Ovary (tissue), 9 donors: ENCODE measurements around the gene PPME1. TPM values are rescaled to one million over a fixed set of nuclear protein-coding genes. Genes with fewer than 3 reads are reported as not detected.

Source experiments
- DNase-seq, 5 donors: peaks; one replicate each; pipeline ENCODE4 v3.0.0-alpha.2; 2019 to 2020
- H3K27ac ChIP-seq, 2 donors: fragments of 200-600 bp; one replicate each; pipeline versions ENCODE4 v1.5.1 to v1.8.0; 2019 to 2022
- H3K27me3 ChIP-seq: fragments of 200-600 bp; one replicate; pipeline ENCODE4 v1.8.0; 2022
- H3K36me3 ChIP-seq: fragments of 200-600 bp; sonication (generic); one replicate; pipeline ENCODE4 v1.5.1; 2019
- H3K4me1 ChIP-seq: one replicate; pipeline ENCODE4 v1.8.1; 2013; ENCODE audit warnings: mild to moderate bottlenecking, moderate library complexity; ENCODE audit not compliant: insufficient read depth
- H3K4me3 ChIP-seq: fragments of 200-600 bp; sonication (generic); one replicate; pipeline ENCODE4 v1.5.1; 2017
- H3K9me3 ChIP-seq, 2 donors: fragments of 200-600 bp in 1 of 2; sonication (generic) in 1 of 2; one replicate each; pipeline versions ENCODE4 v1.5.1 to v1.8.1; 2013 to 2019; ENCODE audit warnings: mild to moderate bottlenecking in 1 of 2, moderate library complexity in 1 of 2
- CTCF ChIP-seq, 3 donors: fragments of 450-650 bp in 2 of 3; fragments of 200-600 bp in 1 of 3; IDR thresholded peaks; one replicate each; pipeline versions ENCODE4 v1.5.1 to v1.8.0; 2016 to 2022; ENCODE audit warnings: antibody characterized with exemption in 3 of 3, mild to moderate bottlenecking in 1 of 3
- EP300 ChIP-seq: sonication (generic); formaldehyde crosslinking; IDR thresholded peaks from one replicate; pipeline ENCODE4 v1.6.1; 2017; ENCODE audit warnings: antibody characterized with exemption
- POLR2A ChIP-seq: fragments of 450-650 bp; IDR thresholded peaks from one replicate; pipeline ENCODE4 v1.6.1; 2017; ENCODE audit warnings: antibody characterized with exemption, mild to moderate bottlenecking, moderate library complexity
- WGBS, 3 donors: extraction: QIAGEN DNeasy Blood & Tissue Kit in 1 of 3; methylation state at CpG; one replicate each; pipeline versions ENCODE4 v1.1.5 to v1.1.7; 2013 to 2017; 5-methylcytosine and 5-hydroxymethylcytosine counted together
- intact Hi-C, 4 donors: fragments of 100-400 bp; cut with DNase I; formaldehyde crosslinking; loops; one replicate each; pipeline versions ENCODE4 v1.11.0 to v1.15.1; 2022 to 2023
- polyA plus RNA-seq, 2 donors: library from polyadenylated mRNA; stranded (reverse); fragments of 200-250 nt in 1 of 2; fragments of 350-450 nt in 1 of 2; fragmentation: Illumina TruSeq in 1 of 2; extraction: RNeasy Lipid Tissue Mini Kit (QIAGEN cat#74804) in 1 of 2; gene quantifications; one replicate each; pipeline ENCODE4 v1.2.3, GENCODE V29; 2013 to 2014
- total RNA-seq, 7 donors: library from RNA; depleted of rRNA in 2 of 7; stranded (reverse); fragments of >200 nt in 2 of 7; fragmentation: NEBNext Ultra II Directional in 3 of 7; extraction: Animal tissue kit (Norgen Biotek cat#: 25700) in 3 of 7; gene quantifications; one replicate each; pipeline versions ENCODE4 v1.1.0 to v1.2.4, GENCODE V29; 2016 to 2023
- donor health status: DM: no; HTN: no; CAD: no; lungs with moderate emphysema.
- donor health status: DM: no; HTN: no; CAD: no.
- donor health status: Bipolar disorder and iron deficiency.
- donor health status: DM: yes; HTN: yes; CAD: no.
- donor health status: DM: no; HTN: no; CAD: no.
- donor health status: DM: yes; HTN: yes; CAD: no.

The PPME1 gene
- total and polyA plus RNA-seq, 9 donors = 19.6 to 42.2 (median 35.8) TPM

GRCh38 chr11:74212533-74212932 is 41.4 kb downstream of the PPME1 start:
- no peaks in the 10 kb centered on the region for H3K4me1 ChIP-seq
- DNase-seq = no peak
- no peaks in the 10 kb centered on the region for H3K36me3 ChIP-seq
- intact Hi-C loops = no loop called here
- H3K27ac ChIP-seq = no peak overlapping the region
- no peak for TF ChIP-seq CTCF (IDR thresholded peaks at IDR 0.05)
- no peak for TF ChIP-seq POLR2A
- TF ChIP-seq EP300 = no peak
- H3K9me3 ChIP-seq = no peaks in the 10 kb centered on the region
- H3K4me3 ChIP-seq = no peak overlapping the region
- no peaks in the 10 kb centered on the region for H3K27me3 ChIP-seq
- 91 to 97% (median 95%) methylated on average over 2 of the region's 2 CpGs for WGBS, 3 donors

- H3K9me3 ChIP-seq = no peaks in the 10 kb centered on the region
- H3K36me3 ChIP-seq = no peaks in the 10 kb centered on the region
- WGBS, 3 donors = 91 to 93% (median 93%) methylated on average over 1 of the region's 1 CpG
- TF ChIP-seq EP300 (no peak), CTCF (IDR thresholded peaks at IDR 0.05) (no peak), POLR2A (no peak)
- no peak overlapping the region for H3K4me3 ChIP-seq
- intact Hi-C loops = no loop called here
- DNase-seq = no peak
- H3K27ac ChIP-seq = no peak overlapping the region
- no peaks in the 10 kb centered on the region for H3K27me3 ChIP-seq
- no peaks in the 10 kb centered on the region for H3K4me1 ChIP-seq
Measured at GRCh38 chr11:74220376-74220775, 49.3 kb downstream of the PPME1 start.

GRCh38 chr11:74221816-74222215 is 50.7 kb downstream of the PPME1 start:
- DNase-seq = no peak
- no peaks in the 10 kb centered on the region for H3K36me3 ChIP-seq
- no peaks in the 10 kb centered on the region for H3K27me3 ChIP-seq
- no peak overlapping the region for H3K27ac ChIP-seq
- intact Hi-C loops = no loop called here
- 25 to 33% (median 28%) methylated on average over 1 of the region's 1 CpG for WGBS, 3 donors
- H3K4me3 ChIP-seq = no peak overlapping the region
- no peak for TF ChIP-seq POLR2A
- TF ChIP-seq EP300 = no peak
- no peak for TF ChIP-seq CTCF (IDR thresholded peaks at IDR 0.05)
- H3K4me1 ChIP-seq = no peaks in the 10 kb centered on the region
- H3K9me3 ChIP-seq = no peaks in the 10 kb centered on the region

- H3K4me3 ChIP-seq = no peak overlapping the region
Measured at GRCh38 chr11:74225565-74225964, 54.5 kb downstream of the PPME1 start.

More at GRCh38 chr11:74225565-74225964, 54.5 kb downstream of the PPME1 start:
- intact Hi-C loops = no loop called here
- no peaks in the 10 kb centered on the region for H3K4me1 ChIP-seq
- no peak for DNase-seq
- no peaks in the 10 kb centered on the region for H3K27me3 ChIP-seq
- no peaks in the 10 kb centered on the region for H3K9me3 ChIP-seq
- TF ChIP-seq CTCF (IDR thresholded peaks at IDR 0.05) = no peak
- no peak for TF ChIP-seq POLR2A
- TF ChIP-seq EP300 = no peak
- H3K27ac ChIP-seq = no peak overlapping the region
- H3K36me3 ChIP-seq = no peaks in the 10 kb centered on the region
- 97 to 99% (median 98%) methylated on average over 4 of the region's 4 CpGs for WGBS, 3 donors
